Duodenal mucosa (tissue), 2 donors: ENCODE data around the gene MACC1.

Experiments used
- H3K27ac ChIP-seq: one replicate; pipeline ENCODE4 v1.7.0; 2013; ENCODE audit warnings: low read depth, low read length
- H3K27me3 ChIP-seq, 2 donors: one replicate each; pipeline ENCODE4 v1.7.0; 2013; ENCODE audit warnings: low read length in 2 of 2, control low read depth in 1 of 2; ENCODE audit not compliant: insufficient read depth in 2 of 2, control insufficient read depth in 1 of 2
- H3K36me3 ChIP-seq, 2 donors: one replicate each; pipeline ENCODE4 v1.7.0; 2013; ENCODE audit warnings: low read length in 2 of 2, control low read depth in 1 of 2; ENCODE audit not compliant: insufficient read depth in 2 of 2, control insufficient read depth in 1 of 2
- H3K4me1 ChIP-seq, 2 donors: one replicate each; pipeline ENCODE4 v1.7.0; 2013; ENCODE audit warnings: low read length in 2 of 2, control low read depth in 1 of 2; ENCODE audit not compliant: insufficient read depth in 2 of 2, control insufficient read depth in 1 of 2
- H3K4me3 ChIP-seq, 2 donors: one replicate each; pipeline ENCODE4 v1.7.0; 2013; ENCODE audit warnings: low read length in 2 of 2, low read depth in 1 of 2
- H3K9ac ChIP-seq, 2 donors: one replicate each; pipeline ENCODE4 v1.7.0; 2013; ENCODE audit warnings: low read length in 2 of 2, low read depth in 1 of 2
- H3K9me3 ChIP-seq, 2 donors: one replicate each; pipeline ENCODE4 v1.7.0; 2013; ENCODE audit warnings: low read length in 2 of 2, control low read depth in 1 of 2; ENCODE audit not compliant: control insufficient read depth in 1 of 2

The MACC1 gene

DNA sequence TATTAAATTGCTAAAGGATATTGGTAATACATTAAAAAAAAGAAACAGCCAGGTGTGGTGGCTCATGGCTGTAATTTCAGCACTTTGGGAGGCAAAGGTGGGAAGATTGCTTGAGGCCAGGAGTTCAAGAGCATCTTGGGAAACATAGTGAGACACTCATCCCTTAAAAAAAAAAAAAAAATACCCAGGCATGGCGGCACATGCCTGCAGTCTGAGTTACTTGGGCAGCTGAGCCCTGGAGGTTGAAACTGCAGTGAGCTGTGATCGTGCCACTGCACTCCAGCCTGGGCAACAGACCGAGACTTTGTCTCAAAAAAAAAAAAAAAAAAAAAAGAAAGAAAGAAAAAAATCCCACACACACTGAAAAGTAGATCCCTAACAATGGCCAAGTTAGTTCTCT lies 59.7 kb downstream of the MACC1 start:
- no peak overlapping the region for H3K27ac ChIP-seq
- no peaks in the 10 kb centered on the region for H3K9me3 ChIP-seq
- peaks cover 8 to 24% of the 10 kb centered on the region in 2 donors for H3K36me3 ChIP-seq

GRCh38 chr7:20153999-20154398 lies 63.2 kb downstream of the MACC1 start:
- Histone ChIP-seq H3K4me3 (no peak overlapping the region), H3K36me3 (peaks cover 8 to 27% of the 10 kb centered on the region in 2 donors), H3K27me3 (no peaks in the 10 kb centered on the region), H3K9ac (no peak overlapping the region), H3K4me1 (no peaks in the 10 kb centered on the region), H3K9me3 (no peaks in the 10 kb centered on the region), H3K27ac (no peak overlapping the region)

More for the DNA sequence above, 59.7 kb downstream of the MACC1 start:
- H3K4me3 ChIP-seq: no peak overlapping the region
- no peaks in the 10 kb centered on the region for H3K4me1 ChIP-seq
- no peaks in the 10 kb centered on the region for H3K27me3 ChIP-seq
- no peak overlapping the region for H3K9ac ChIP-seq

GRCh38 chr7:20153567-20153966 lies 63.6 kb downstream of the MACC1 start:
- no peak overlapping the region for H3K9ac ChIP-seq
- H3K27ac ChIP-seq: no peak overlapping the region
- no peak overlapping the region for H3K4me3 ChIP-seq
- no peaks in the 10 kb centered on the region for H3K9me3 ChIP-seq
- H3K36me3 ChIP-seq: peaks cover 8 to 27% of the 10 kb centered on the region in 2 donors
- no peaks in the 10 kb centered on the region for H3K4me1 ChIP-seq
- no peaks in the 10 kb centered on the region for H3K27me3 ChIP-seq

DNA sequence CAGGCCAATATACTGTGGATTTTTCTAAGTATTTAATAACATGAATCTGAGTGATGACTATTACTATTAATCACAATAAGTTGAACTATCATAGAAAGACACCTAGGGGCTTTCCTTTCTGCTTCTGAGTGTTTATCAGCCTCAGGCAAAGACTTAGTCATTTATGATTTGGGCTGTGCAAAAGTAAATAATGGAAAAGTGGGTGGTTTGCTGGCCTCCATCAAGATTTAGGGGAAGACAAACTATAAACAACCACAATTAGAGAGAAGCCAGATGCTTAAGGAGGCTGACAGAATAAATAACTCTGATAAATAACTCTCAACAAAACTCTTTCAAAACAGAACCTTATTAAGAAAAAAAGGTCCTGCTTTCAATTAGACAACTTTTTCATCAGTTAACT lies 64.7 kb downstream of the MACC1 start:
- Histone ChIP-seq H3K9me3 (no peaks in the 10 kb centered on the region), H3K27me3 (no peaks in the 10 kb centered on the region), H3K9ac (no peak overlapping the region), H3K4me1 (no peaks in the 10 kb centered on the region), H3K36me3 (peaks cover 8 to 32% of the 10 kb centered on the region in 2 donors), H3K4me3 (no peak overlapping the region), H3K27ac (no peak overlapping the region)

DNA sequence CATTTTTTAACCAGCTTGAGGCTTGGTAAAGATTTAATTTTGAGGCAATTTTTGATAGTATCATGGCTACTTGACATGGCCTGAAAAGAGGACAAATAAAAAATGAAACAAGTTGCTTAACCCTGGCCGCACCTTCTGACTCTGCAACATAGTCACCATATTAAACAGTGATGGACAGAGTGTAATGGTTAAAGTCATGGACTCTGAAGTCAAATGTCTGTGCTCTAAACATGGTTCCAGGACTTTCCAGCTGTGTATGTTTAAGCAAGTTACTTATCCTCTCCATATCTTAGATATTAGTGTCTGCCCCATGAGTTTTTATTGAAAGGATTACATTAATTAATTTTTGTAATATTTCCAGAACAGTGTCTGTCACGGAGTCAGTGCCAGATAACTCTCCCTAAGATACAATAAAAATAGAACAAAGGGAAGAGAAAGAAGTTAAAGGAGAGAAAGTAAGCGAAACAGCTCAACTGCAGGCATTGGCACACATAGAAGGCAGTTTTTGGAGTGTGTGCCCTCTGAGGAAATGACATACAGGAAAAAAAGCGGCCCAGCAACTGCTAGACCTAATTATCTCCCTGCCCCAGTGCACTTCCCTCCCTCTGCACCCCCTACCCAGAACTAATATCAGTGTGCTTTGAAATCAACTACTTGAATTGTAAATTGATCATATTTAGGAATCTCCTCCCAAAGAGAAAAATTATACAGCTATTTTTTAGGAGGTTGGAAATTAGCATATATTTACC lies 65.3 kb downstream of the MACC1 start:
- no peak overlapping the region for H3K27ac ChIP-seq
- H3K9ac ChIP-seq: no peak overlapping the region
- H3K9me3 ChIP-seq: no peaks in the 10 kb centered on the region
- H3K4me1 ChIP-seq: no peaks in the 10 kb centered on the region
- peaks cover 8 to 37% of the 10 kb centered on the region in 2 donors for H3K36me3 ChIP-seq
- no peaks in the 10 kb centered on the region for H3K27me3 ChIP-seq
- no peak overlapping the region for H3K4me3 ChIP-seq

GRCh38 chr7:20146451-20146850 lies 70.7 kb downstream of the MACC1 start:
- Histone ChIP-seq H3K9me3 (no peaks in the 10 kb centered on the region), H3K27ac (no peak overlapping the region), H3K4me1 (no peaks in the 10 kb centered on the region), H3K4me3 (no peak overlapping the region), H3K9ac (no peak overlapping the region), H3K36me3 (peaks cover 5 to 37% of the 10 kb centered on the region in 2 donors), H3K27me3 (no peaks in the 10 kb centered on the region)

DNA sequence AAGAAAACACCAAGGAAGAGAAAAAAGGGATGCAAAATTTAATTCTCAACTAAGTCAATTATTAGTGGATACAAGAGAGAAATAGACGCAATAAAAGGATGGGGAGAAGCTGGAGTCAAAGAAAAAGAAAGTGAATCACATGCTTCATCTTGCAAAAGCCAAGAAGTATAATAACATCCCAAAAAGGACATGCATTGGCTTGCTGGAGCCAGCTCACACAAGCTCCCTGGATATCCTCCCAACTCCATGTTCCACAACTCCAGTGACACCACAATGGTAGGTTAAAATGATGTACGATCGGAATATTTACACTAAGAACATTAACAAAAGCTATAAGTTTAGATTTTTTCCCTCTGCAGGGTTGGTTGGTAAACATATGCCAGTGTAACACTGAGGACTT lies 72.4 kb downstream of the MACC1 start:
- Histone ChIP-seq H3K27me3 (no peaks in the 10 kb centered on the region), H3K36me3 (peaks cover 11 to 32% of the 10 kb centered on the region in 2 donors), H3K9me3 (no peaks in the 10 kb centered on the region), H3K9ac (no peak overlapping the region), H3K4me3 (no peak overlapping the region), H3K4me1 (no peaks in the 10 kb centered on the region), H3K27ac (no peak overlapping the region)

DNA sequence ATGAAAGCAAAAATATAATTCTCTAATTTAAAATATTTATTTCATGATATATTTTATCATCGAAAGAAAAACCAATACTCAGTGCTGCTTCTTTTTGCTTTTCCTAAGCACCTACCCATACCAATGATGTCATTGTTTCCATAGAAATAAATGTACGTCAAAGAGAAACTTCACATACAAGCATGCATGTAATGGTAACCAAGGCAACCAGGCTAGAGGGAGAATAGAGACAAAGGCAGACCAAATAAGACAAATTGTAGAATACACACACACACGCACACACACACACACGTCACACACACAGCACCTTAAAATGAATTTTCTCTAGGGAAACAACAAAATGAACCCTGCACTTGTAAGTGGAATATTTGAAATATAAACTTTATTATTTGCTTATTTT lies 75.5 kb downstream of the MACC1 start:
- Histone ChIP-seq H3K36me3 (peaks cover 12 to 26% of the 10 kb centered on the region in 2 donors), H3K27me3 (no peaks in the 10 kb centered on the region), H3K4me1 (no peaks in the 10 kb centered on the region), H3K4me3 (no peak overlapping the region), H3K9ac (no peak overlapping the region), H3K9me3 (no peaks in the 10 kb centered on the region), H3K27ac (no peak overlapping the region)

GRCh38 chr7:20141002-20141345 lies 76.2 kb downstream of the MACC1 start:
- Histone ChIP-seq H3K4me1 (no peaks in the 10 kb centered on the region), H3K9ac (no peak overlapping the region), H3K4me3 (no peak overlapping the region)

GRCh38 chr7:20140291-20141001 lies 76.7 kb downstream of the MACC1 start:
- H3K4me1 ChIP-seq: no peaks in the 10 kb centered on the region
- peaks cover 15 to 26% of the 10 kb centered on the region in 2 donors for H3K36me3 ChIP-seq
- no peaks in the 10 kb centered on the region for H3K9me3 ChIP-seq
- H3K27ac ChIP-seq: no peak overlapping the region
- H3K4me3 ChIP-seq: no peak overlapping the region
- H3K27me3 ChIP-seq: no peaks in the 10 kb centered on the region
- no peak overlapping the region for H3K9ac ChIP-seq

More at GRCh38 chr7:20141002-20141345, 76.2 kb downstream of the MACC1 start:
- Histone ChIP-seq H3K9me3 (no peaks in the 10 kb centered on the region), H3K36me3 (peaks cover 12 to 26% of the 10 kb centered on the region in 2 donors), H3K27me3 (no peaks in the 10 kb centered on the region), H3K27ac (no peak overlapping the region)
